Measurements from ENCODE around the gene CTXN1.

The CTXN1 gene

GRCh38 chr19:7879836-7880235 is 46.1 kb downstream of the CTXN1 start:
- TF ChIP-seq TAF1 (IDR thresholded peaks at IDR 0.05; ENCODE audit: low read depth, low read length) (no peak), SPI1 (IDR thresholded peaks at IDR 0.05; ENCODE audit: low read depth, low read length) (no peak), POLR2A (IDR thresholded peaks at IDR 0.05; ENCODE audit: low read depth, low read length) (no peak), POLR2AphosphoS5 (IDR thresholded peaks at IDR 0.05; ENCODE audit: low read depth, low read length) (no peak), PAX5 (IDR thresholded peaks at IDR 0.05; ENCODE audit: insufficient read depth, low read length, severe bottlenecking) (no peak), POU2F2 (IDR thresholded peaks at IDR 0.05; ENCODE audit: low read depth, low read length) (no peak)
- FAIRE-seq (no peak), DNase-seq (ENCODE audit: insufficient read length, low spot score) (no peak)

- FAIRE-seq = no peak
- no peak for TF ChIP-seq POLR2A (IDR thresholded peaks at IDR 0.05; ENCODE audit: low read depth, low read length)
- TF ChIP-seq POU2F2 (IDR thresholded peaks at IDR 0.05; ENCODE audit: low read depth, low read length) = no peak
- no peak for TF ChIP-seq SPI1 (IDR thresholded peaks at IDR 0.05; ENCODE audit: low read depth, low read length)
- TF ChIP-seq POLR2AphosphoS5 (IDR thresholded peaks at IDR 0.05; ENCODE audit: low read depth, low read length) = no peak
- TF ChIP-seq PAX5 (IDR thresholded peaks at IDR 0.05; ENCODE audit: insufficient read depth, low read length, severe bottlenecking) = no peak
- TF ChIP-seq TAF1 (IDR thresholded peaks at IDR 0.05; ENCODE audit: low read depth, low read length) = no peak
- no peak for DNase-seq (ENCODE audit: insufficient read length, low spot score)
Measured at GRCh38 chr19:7879111-7879807, 46.7 kb downstream of the CTXN1 start.

GRCh38 chr19:7877249-7877836 is 48.6 kb downstream of the CTXN1 start:
- no peak for DNase-seq (ENCODE audit: insufficient read length, low spot score)
- no peak for FAIRE-seq
- no peak for TF ChIP-seq PAX5 (IDR thresholded peaks at IDR 0.05; ENCODE audit: insufficient read depth, low read length, severe bottlenecking)

GRCh38 chr19:7874897-7875273 is 51.0 kb downstream of the CTXN1 start:
- no peak for FAIRE-seq
- TF ChIP-seq POU2F2 (IDR thresholded peaks at IDR 0.05; ENCODE audit: low read depth, low read length) (no peak), PAX5 (IDR thresholded peaks at IDR 0.05; ENCODE audit: insufficient read depth, low read length, severe bottlenecking) (no peak), TAF1 (IDR thresholded peaks at IDR 0.05; ENCODE audit: low read depth, low read length) (no peak), POLR2A (IDR thresholded peaks at IDR 0.05; ENCODE audit: low read depth, low read length) (no peak), SPI1 (IDR thresholded peaks at IDR 0.05; ENCODE audit: low read depth, low read length) (no peak), POLR2AphosphoS5 (IDR thresholded peaks at IDR 0.05; ENCODE audit: low read depth, low read length) (no peak)
- no peak for DNase-seq (ENCODE audit: insufficient read length, low spot score)

All from GM12891 (cell line).